Measurements from ENCODE around the gene INAFM2.

INAFM2 gene

GRCh38 chr15:40345867-40346578 is 22.5 kb downstream of the INAFM2 start:
- DNase-seq (ENCODE audit: low read depth), result no peak
- no peak overlapping the region for H3K4me3 ChIP-seq (ENCODE audit: control insufficient read depth, low read depth, low read length)
- TF ChIP-seq CTCF (conservative IDR thresholded peaks at IDR 0.05; ENCODE audit: control insufficient read depth, insufficient read depth, low read depth, low read length), result no peak

GRCh38 chr15:40346579-40347558 is 23.4 kb downstream of the INAFM2 start:
- H3K4me3 ChIP-seq (ENCODE audit: control insufficient read depth, low read depth, low read length), result no peak overlapping the region
- DNase-seq (ENCODE audit: low read depth), result no peak
- TF ChIP-seq CTCF (conservative IDR thresholded peaks at IDR 0.05; ENCODE audit: control insufficient read depth, insufficient read depth, low read depth, low read length), result no peak

- no peak for DNase-seq (ENCODE audit: low read depth)
- no peak overlapping the region for H3K4me3 ChIP-seq (ENCODE audit: control insufficient read depth, low read depth, low read length)
- TF ChIP-seq CTCF (conservative IDR thresholded peaks at IDR 0.05; ENCODE audit: control insufficient read depth, insufficient read depth, low read depth, low read length), result no peak
Observed at GRCh38 chr15:40347559-40348473, 24.3 kb downstream of the INAFM2 start.

- TF ChIP-seq CTCF (conservative IDR thresholded peaks at IDR 0.05; ENCODE audit: control insufficient read depth, insufficient read depth, low read depth, low read length), result no peak
- DNase-seq (ENCODE audit: low read depth), result no peak
- H3K4me3 ChIP-seq (ENCODE audit: control insufficient read depth, low read depth, low read length), result no peak overlapping the region
Observed at GRCh38 chr15:40348474-40348870, 25.0 kb downstream of the INAFM2 start.

GRCh38 chr15:40349163-40349562 is 25.7 kb downstream of the INAFM2 start:
- no peak overlapping the region for H3K4me3 ChIP-seq (ENCODE audit: control insufficient read depth, low read depth, low read length)
- DNase-seq (ENCODE audit: low read depth), result no peak
- no peak for TF ChIP-seq CTCF (conservative IDR thresholded peaks at IDR 0.05; ENCODE audit: control insufficient read depth, insufficient read depth, low read depth, low read length)

GRCh38 chr15:40352281-40352901 is 28.9 kb downstream of the INAFM2 start:
- no peak overlapping the region for H3K4me3 ChIP-seq (ENCODE audit: control insufficient read depth, low read depth, low read length)
- no peak for TF ChIP-seq CTCF (conservative IDR thresholded peaks at IDR 0.05; ENCODE audit: control insufficient read depth, insufficient read depth, low read depth, low read length)
- no peak for DNase-seq (ENCODE audit: low read depth)
